GM12874 (cell line): Measurements from ENCODE around the gene SCAF8.

Experiments used
- TF ChIP-seq, protein P1 (sequence below): IDR thresholded peaks from 2 replicates; pipeline ENCODE4 v1.5.1; 2011; ENCODE audit warnings: low read depth, mild to moderate bottlenecking, control low read depth, low read length, moderate library complexity; ENCODE audit not compliant: insufficient read depth

SCAF8 gene

DNA sequence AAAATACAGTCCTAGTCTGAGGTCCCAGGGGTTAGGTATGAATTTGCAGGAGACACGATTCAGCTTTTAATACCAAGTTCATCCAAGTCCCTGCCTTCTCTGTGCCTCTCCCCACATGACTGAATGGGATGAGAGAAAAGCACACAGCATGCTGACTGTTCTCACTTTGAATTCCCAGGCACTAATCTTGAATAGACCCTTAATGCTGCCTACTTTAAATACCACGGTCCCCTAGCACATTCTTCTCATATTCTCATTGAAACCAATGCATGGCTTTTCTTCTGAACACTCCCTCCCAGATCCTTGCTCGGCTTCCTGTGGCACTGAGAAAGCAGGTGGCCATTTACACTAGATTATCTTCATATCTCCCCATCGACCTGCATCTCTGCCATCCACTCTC is 30.1 kb upstream of the SCAF8 start:
- TF ChIP-seq, protein P1, sequence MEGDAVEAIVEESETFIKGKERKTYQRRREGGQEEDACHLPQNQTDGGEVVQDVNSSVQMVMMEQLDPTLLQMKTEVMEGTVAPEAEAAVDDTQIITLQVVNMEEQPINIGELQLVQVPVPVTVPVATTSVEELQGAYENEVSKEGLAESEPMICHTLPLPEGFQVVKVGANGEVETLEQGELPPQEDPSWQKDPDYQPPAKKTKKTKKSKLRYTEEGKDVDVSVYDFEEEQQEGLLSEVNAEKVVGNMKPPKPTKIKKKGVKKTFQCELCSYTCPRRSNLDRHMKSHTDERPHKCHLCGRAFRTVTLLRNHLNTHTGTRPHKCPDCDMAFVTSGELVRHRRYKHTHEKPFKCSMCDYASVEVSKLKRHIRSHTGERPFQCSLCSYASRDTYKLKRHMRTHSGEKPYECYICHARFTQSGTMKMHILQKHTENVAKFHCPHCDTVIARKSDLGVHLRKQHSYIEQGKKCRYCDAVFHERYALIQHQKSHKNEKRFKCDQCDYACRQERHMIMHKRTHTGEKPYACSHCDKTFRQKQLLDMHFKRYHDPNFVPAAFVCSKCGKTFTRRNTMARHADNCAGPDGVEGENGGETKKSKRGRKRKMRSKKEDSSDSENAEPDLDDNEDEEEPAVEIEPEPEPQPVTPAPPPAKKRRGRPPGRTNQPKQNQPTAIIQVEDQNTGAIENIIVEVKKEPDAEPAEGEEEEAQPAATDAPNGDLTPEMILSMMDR: no peak

DNA sequence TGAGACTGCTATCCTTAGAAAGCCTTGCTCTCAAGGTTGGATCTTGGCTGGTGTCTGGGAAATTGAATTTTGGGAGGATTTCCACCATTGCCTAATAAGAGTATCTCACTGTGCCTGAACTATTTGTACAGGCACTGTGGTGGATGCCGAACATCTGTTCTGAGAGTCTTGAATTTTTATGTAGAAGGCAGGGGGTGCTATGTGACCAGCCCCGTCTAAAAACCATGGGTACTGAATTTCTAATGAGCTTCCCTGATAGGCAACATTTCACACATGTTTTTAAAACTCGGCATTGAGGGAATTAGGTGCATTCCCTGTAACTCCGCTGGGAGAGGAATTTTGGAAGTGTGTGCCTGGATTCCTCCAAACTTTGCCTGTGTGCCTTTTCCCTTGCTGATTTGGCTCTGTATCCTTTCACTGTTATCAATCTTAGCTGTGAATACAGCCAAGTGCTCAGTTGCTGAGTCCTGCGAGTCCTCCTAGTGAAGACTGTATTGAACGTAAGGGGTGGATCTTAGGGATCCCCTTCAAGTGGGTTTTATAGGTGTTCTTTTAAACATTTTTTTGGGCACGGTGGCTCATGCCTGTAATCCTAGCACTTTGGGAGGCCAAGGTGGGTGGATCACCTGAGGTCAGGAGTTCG is 27.6 kb upstream of the SCAF8 start:
- TF ChIP-seq, protein P1: no peak

DNA sequence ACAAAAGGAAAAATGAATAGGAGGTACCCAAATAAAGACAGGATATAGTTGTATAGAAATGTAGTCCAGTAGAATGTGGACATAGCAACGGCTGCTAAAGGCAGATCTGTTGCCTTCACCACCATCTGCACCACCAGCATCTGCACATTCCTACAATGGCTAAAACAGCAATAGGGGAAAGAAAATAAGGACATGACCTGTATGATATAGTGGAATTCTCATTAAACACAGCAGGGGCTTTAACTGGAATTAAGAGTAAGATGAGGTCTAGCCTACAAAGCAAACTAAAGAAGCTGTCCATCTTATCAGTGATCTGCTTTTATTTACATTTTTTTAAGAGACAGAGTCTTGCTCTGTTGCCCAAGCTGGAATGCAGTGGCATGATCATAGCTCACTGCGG is 26.8 kb upstream of the SCAF8 start:
- TF ChIP-seq, protein P1: no peak

DNA sequence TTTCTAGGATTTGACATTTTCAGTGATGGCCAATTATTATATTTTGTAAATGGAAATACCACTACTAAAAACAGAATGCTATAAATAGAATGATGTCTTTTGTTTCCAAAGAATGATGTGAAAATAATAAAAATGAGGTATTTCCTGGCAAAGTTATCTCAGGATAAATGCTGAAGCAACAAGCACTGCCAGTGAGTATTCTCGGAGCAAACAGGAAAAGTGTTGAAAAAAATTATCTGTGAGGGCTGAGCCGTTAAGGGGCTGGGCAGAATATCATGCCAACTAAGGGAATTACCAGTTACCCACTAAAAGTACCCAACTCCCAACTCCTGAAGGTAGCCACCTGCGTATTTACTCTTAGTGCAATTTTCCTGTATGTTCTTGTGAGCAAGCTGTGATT is 23.6 kb upstream of the SCAF8 start:
- TF ChIP-seq, protein P1: no peak

DNA sequence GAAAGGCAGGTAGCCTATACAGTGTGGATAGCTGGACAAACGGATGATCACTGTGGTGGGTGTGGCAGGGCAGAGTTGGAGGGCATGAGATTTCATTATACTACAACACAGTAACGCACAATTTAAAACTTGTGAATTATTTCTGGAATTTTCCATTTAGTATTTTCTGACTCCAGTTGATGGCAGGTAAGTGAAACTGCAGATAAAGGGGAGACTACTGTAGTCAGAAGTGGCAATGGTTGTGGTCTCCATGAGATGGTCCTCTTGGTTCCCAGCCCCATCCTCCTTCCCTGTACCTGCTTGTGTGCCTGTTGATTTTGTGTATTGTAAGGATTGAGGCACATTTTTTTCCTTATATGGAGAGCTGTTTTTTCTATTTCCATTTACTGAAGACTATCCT is 22.5 kb upstream of the SCAF8 start:
- TF ChIP-seq, protein P1: no peak

DNA sequence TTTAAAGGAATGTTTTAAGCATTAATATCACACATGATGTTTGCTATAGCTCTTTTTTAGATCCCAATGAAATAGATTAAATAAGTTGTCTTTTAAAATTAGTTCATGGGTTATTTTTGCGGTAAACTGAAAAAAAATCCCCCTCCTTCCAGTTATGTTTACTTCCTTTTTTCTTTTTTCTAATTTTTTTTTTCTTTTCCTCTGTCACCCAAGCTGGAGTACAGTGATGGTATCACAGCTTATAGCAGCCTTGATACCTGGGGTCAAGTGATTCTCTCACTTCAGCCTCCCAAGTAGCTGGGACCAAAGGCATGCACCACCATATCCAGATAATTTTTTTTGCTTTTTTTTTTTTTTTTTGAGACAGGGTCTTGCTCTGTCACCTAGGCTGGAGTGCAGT is 17.8 kb upstream of the SCAF8 start:
- TF ChIP-seq, protein P1: no peak

DNA sequence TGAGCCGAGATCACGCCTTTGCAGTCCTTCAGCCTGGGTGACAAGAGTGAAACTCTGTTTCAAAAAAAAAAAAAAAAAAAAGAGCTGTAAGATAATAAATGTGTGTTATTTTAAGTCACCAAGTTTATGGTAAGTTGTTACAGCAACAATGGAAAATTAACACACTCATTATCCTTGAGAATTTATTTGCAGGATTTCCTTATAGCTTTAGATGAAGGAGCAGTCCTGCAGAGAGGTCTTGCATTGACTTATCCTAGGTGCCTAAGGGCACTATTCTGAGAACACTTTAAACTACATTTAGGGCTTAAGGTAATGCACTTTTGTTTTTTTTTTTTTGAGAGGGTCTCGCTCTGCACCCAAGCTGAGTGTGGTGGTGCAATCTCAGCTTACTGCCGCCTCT is 13.8 kb upstream of the SCAF8 start:
- TF ChIP-seq, protein P1: no peak
